Measurements from ENCODE around the gene SLC6A20. TPM values are rescaled to one million over a fixed set of nuclear protein-coding genes. Genes with fewer than 3 reads are reported as not detected.
A peak's percentile ranks its signal among the peaks of the same experiment; 100 is the strongest.

SLC6A20 gene
- total RNA-seq, 2 donors from 2014 or later = 0.23 TPM; not detected in 1

GRCh38 chr3:45781841-45782240, 14.5 kb downstream of the SLC6A20 start:
- Mint-ChIP-seq H3K4me3 (no peak overlapping the region), H3K36me3 (ENCODE audit: low read depth) (no peaks in the 10 kb centered on the region), H3K4me1 (peaks cover 3% of the 10 kb centered on the region), H3K27me3 (peaks cover 9% of the 10 kb centered on the region), H3K27ac (no peak overlapping the region)
- ATAC-seq (no peak), DNase-seq (no peak)
- H3K9me3 ChIP-seq (ENCODE audit: control insufficient read depth, low read length, poor library complexity, severe bottlenecking) = no peaks in the 10 kb centered on the region

- H3K4me1 Mint-ChIP-seq = peaks cover 3% of the 10 kb centered on the region
- H3K27me3 Mint-ChIP-seq = peaks cover 9% of the 10 kb centered on the region
- DNase-seq = no peak
- no peak overlapping the region for H3K4me3 Mint-ChIP-seq
- no peaks in the 10 kb centered on the region for H3K9me3 ChIP-seq (ENCODE audit: control insufficient read depth, low read length, poor library complexity, severe bottlenecking)
- H3K36me3 Mint-ChIP-seq (ENCODE audit: low read depth) = no peaks in the 10 kb centered on the region
- ATAC-seq = no peak
- no peak overlapping the region for H3K27ac Mint-ChIP-seq
These were observed 15.1 kb downstream of the SLC6A20 start for GRCh38 chr3:45781271-45781670.

GRCh38 chr3:45779746-45780735, 16.3 kb downstream of the SLC6A20 start:
- H3K9me3 ChIP-seq (ENCODE audit: control insufficient read depth, low read length, poor library complexity, severe bottlenecking) = no peaks in the 10 kb centered on the region
- no peak for ATAC-seq
- Mint-ChIP-seq H3K27ac (no peak overlapping the region), H3K27me3 (peaks cover 9% of the 10 kb centered on the region), H3K4me3 (no peak overlapping the region), H3K36me3 (ENCODE audit: low read depth) (no peaks in the 10 kb centered on the region), H3K4me1 (peaks cover 3% of the 10 kb centered on the region)
- no peak for DNase-seq

GRCh38 chr3:45778761-45779201, 17.6 kb downstream of the SLC6A20 start:
- Mint-ChIP-seq H3K4me3 (no peak overlapping the region), H3K27ac (no peak overlapping the region), H3K36me3 (ENCODE audit: low read depth) (no peaks in the 10 kb centered on the region), H3K27me3 (peaks cover 20% of the 10 kb centered on the region), H3K4me1 (peaks cover 7% of the 10 kb centered on the region)
- H3K9me3 ChIP-seq (ENCODE audit: control insufficient read depth, low read length, poor library complexity, severe bottlenecking) = no peaks in the 10 kb centered on the region
- no peak for ATAC-seq
- no peak for DNase-seq

GRCh38 chr3:45777746-45778386, 18.5 kb downstream of the SLC6A20 start:
- ATAC-seq (no peak), DNase-seq (no peak)
- Mint-ChIP-seq H3K4me3 (no peak overlapping the region), H3K27ac (no peak overlapping the region), H3K27me3 (peaks cover 20% of the 10 kb centered on the region), H3K4me1 (peaks cover 13% of the 10 kb centered on the region), H3K36me3 (ENCODE audit: low read depth) (no peaks in the 10 kb centered on the region)
- no peaks in the 10 kb centered on the region for H3K9me3 ChIP-seq (ENCODE audit: control insufficient read depth, low read length, poor library complexity, severe bottlenecking)

GRCh38 chr3:45777111-45777745, 19.1 kb downstream of the SLC6A20 start:
- DNase-seq (no peak), ATAC-seq (no peak)
- H3K27me3 Mint-ChIP-seq = peaks cover 20% of the 10 kb centered on the region
- no peaks in the 10 kb centered on the region for H3K9me3 ChIP-seq (ENCODE audit: control insufficient read depth, low read length, poor library complexity, severe bottlenecking)
- no peak overlapping the region for H3K27ac Mint-ChIP-seq
- no peaks in the 10 kb centered on the region for H3K36me3 Mint-ChIP-seq (ENCODE audit: low read depth)
- H3K4me1 Mint-ChIP-seq = peaks cover 19% of the 10 kb centered on the region
- no peak overlapping the region for H3K4me3 Mint-ChIP-seq

GRCh38 chr3:45776611-45777010, 19.7 kb downstream of the SLC6A20 start:
- ATAC-seq (no peak), DNase-seq (no peak)
- no peaks in the 10 kb centered on the region for H3K9me3 ChIP-seq (ENCODE audit: control insufficient read depth, low read length, poor library complexity, severe bottlenecking)
- no peak overlapping the region for H3K27ac Mint-ChIP-seq
- H3K4me1 Mint-ChIP-seq = peaks cover 26% of the 10 kb centered on the region
- peaks cover 20% of the 10 kb centered on the region for H3K27me3 Mint-ChIP-seq
- no peak overlapping the region for H3K4me3 Mint-ChIP-seq
- no peaks in the 10 kb centered on the region for H3K36me3 Mint-ChIP-seq (ENCODE audit: low read depth)

GRCh38 chr3:45776301-45776595, 20.1 kb downstream of the SLC6A20 start:
- Mint-ChIP-seq H3K4me3 (no peak overlapping the region), H3K36me3 (ENCODE audit: low read depth) (no peaks in the 10 kb centered on the region), H3K27ac (no peak overlapping the region), H3K27me3 (peaks cover 20% of the 10 kb centered on the region), H3K4me1 (peaks cover 27% of the 10 kb centered on the region)
- DNase-seq (no peak), ATAC-seq (no peak)
- no peaks in the 10 kb centered on the region for H3K9me3 ChIP-seq (ENCODE audit: control insufficient read depth, low read length, poor library complexity, severe bottlenecking)

GRCh38 chr3:45775571-45776300, 20.6 kb downstream of the SLC6A20 start:
- no peaks in the 10 kb centered on the region for H3K9me3 ChIP-seq (ENCODE audit: control insufficient read depth, low read length, poor library complexity, severe bottlenecking)
- Mint-ChIP-seq H3K27me3 (peaks cover 20% of the 10 kb centered on the region), H3K27ac (no peak overlapping the region), H3K36me3 (ENCODE audit: low read depth) (no peaks in the 10 kb centered on the region), H3K4me3 (no peak overlapping the region), H3K4me1 (peaks cover 30% of the 10 kb centered on the region)
- ATAC-seq (no peak), DNase-seq (no peak)

GRCh38 chr3:45774581-45775521, 21.5 kb downstream of the SLC6A20 start:
- no peaks in the 10 kb centered on the region for H3K9me3 ChIP-seq (ENCODE audit: control insufficient read depth, low read length, poor library complexity, severe bottlenecking)
- DNase-seq = no peak
- no peaks in the 10 kb centered on the region for H3K36me3 Mint-ChIP-seq (ENCODE audit: low read depth)
- peaks cover 20% of the 10 kb centered on the region for H3K27me3 Mint-ChIP-seq
- no peak for ATAC-seq
- no peak overlapping the region for H3K4me3 Mint-ChIP-seq
- H3K27ac Mint-ChIP-seq = no peak overlapping the region
- H3K4me1 Mint-ChIP-seq = peaks cover 30% of the 10 kb centered on the region

- no peak overlapping the region for H3K4me3 Mint-ChIP-seq
- peaks cover 20% of the 10 kb centered on the region for H3K27me3 Mint-ChIP-seq
- H3K4me1 Mint-ChIP-seq = peaks cover 30% of the 10 kb centered on the region
- DNase-seq (no peak), ATAC-seq (no peak)
- no peaks in the 10 kb centered on the region for H3K36me3 Mint-ChIP-seq (ENCODE audit: low read depth)
- H3K9me3 ChIP-seq (ENCODE audit: control insufficient read depth, low read length, poor library complexity, severe bottlenecking) = no peaks in the 10 kb centered on the region
- H3K27ac Mint-ChIP-seq = no peak overlapping the region
These were observed 22.5 kb downstream of the SLC6A20 start for GRCh38 chr3:45773714-45774449.

- H3K9me3 ChIP-seq (ENCODE audit: control insufficient read depth, low read length, poor library complexity, severe bottlenecking) = no peaks in the 10 kb centered on the region
- Mint-ChIP-seq H3K4me3 (peak overlapping the region; percentile 61), H3K27ac (no peak overlapping the region), H3K27me3 (peaks cover 13% of the 10 kb centered on the region), H3K36me3 (ENCODE audit: low read depth) (no peaks in the 10 kb centered on the region), H3K4me1 (peaks cover 28% of the 10 kb centered on the region)
- no peak for DNase-seq
- no peak for ATAC-seq
These were observed 23.3 kb downstream of the SLC6A20 start for GRCh38 chr3:45773072-45773471.
